SK-N-SH (cell line): Measurements from ENCODE around the gene MGAT1. TPM values are rescaled to one million over a fixed set of nuclear protein-coding genes. Genes with fewer than 3 reads are reported as not detected.

Experiments used
- CTCF ChIA-PET: fragments of 300-600, 350-600 bp; formaldehyde crosslinking; extraction: SDS; loops from one replicate; lab custom pipeline; 2021; lab: Yijun Ruan, JAX
- POLR2A ChIA-PET: fragments of 350-600 bp; sonication (Branson Sonifier 250); formaldehyde crosslinking; extraction: SDS; loops from one replicate; lab custom pipeline; 2020; ENCODE audit warnings: antibody characterized with exemption, inconsistent platforms; lab: Yijun Ruan, JAX
- DNase-seq: peaks from one replicate; pipeline ENCODE4 v3.0.0; 2012
- H2AFZ ChIP-seq: fragments of 200-600 bp; sonication (generic); 2 replicates; pipeline ENCODE4 v1.8.1; 2016; ENCODE audit warnings: antibody characterized with exemption, mild to moderate bottlenecking, low read depth
- H3F3A ChIP-seq: fragments of 200-600 bp; sonication (generic); replicated peaks from 2 replicates; pipeline ENCODE3; 2016; ENCODE audit warnings: antibody characterized with exemption, mild to moderate bottlenecking; ENCODE audit not compliant: insufficient read depth
- H3K27ac ChIP-seq, 2 experiments: fragments of 200-500 bp in 1 of 2; fragments of 200-600 bp in 1 of 2; sonication (Bioruptor generic) in 1 of 2; sonication (generic), shearing (Covaris generic) in 1 of 2; 2 replicates each; pipeline versions ENCODE4 v1.5.1 to v1.6.1; 2014 to 2016; ENCODE audit warnings: low read depth in 2 of 2, inconsistent platforms in 1 of 2, low read length in 1 of 2, mild to moderate bottlenecking in 1 of 2, mixed read lengths in 1 of 2
- H3K27me3 ChIP-seq: fragments of 200-600 bp; sonication (generic), shearing (Covaris generic); 2 replicates; pipeline ENCODE4 v1.6.1; 2016; ENCODE audit warnings: mixed run types; ENCODE audit not compliant: insufficient read depth
- H3K36me3 ChIP-seq, 2 experiments: fragments of 200-500 bp in 1 of 2; fragments of 200-600 bp in 1 of 2; sonication (Bioruptor generic) in 1 of 2; sonication (generic) in 1 of 2; replicated peaks in 1 of 2; 2 replicates each; pipeline versions ENCODE3 to v1.5.1; 2014 to 2016; ENCODE audit warnings: low read length in 1 of 2, mild to moderate bottlenecking in 1 of 2; ENCODE audit not compliant: insufficient read depth in 2 of 2, control insufficient read depth in 1 of 2
- H3K4me1 ChIP-seq, 2 experiments: fragments of 200-500 bp in 1 of 2; fragments of 200-600 bp in 1 of 2; sonication (Bioruptor generic) in 1 of 2; sonication (generic), shearing (Covaris generic) in 1 of 2; 2 replicates each; pipeline versions ENCODE4 v1.5.1 to v1.6.1; 2014 to 2016; ENCODE audit warnings: low read depth in 1 of 2, low read length in 1 of 2, mixed run types in 1 of 2; ENCODE audit not compliant: insufficient read depth in 2 of 2, control insufficient read depth in 1 of 2
- H3K4me2 ChIP-seq: fragments of 200-600 bp; sonication (generic), shearing (Covaris generic); 2 replicates; pipeline ENCODE4 v1.6.1; 2017; ENCODE audit warnings: mixed run types
- H3K4me3 ChIP-seq, 2 experiments: fragments of 200-500 bp in 1 of 2; fragments of 200-600 bp in 1 of 2; sonication (Bioruptor generic) in 1 of 2; sonication (generic), shearing (Covaris generic) in 1 of 2; 2 replicates each; pipeline versions ENCODE4 v1.5.1 to v1.8.1; 2014 to 2016; ENCODE audit warnings: low read depth in 2 of 2, inconsistent platforms in 1 of 2, low read length in 1 of 2, mild to moderate bottlenecking in 1 of 2, mixed read lengths in 1 of 2, moderate library complexity in 1 of 2
- H3K79me2 ChIP-seq: fragments of 200-600 bp; sonication (generic); 2 replicates; pipeline ENCODE4 v1.8.1; 2017; ENCODE audit warnings: mild to moderate bottlenecking; ENCODE audit not compliant: insufficient read depth
- H3K9ac ChIP-seq: fragments of 200-600 bp; sonication (generic); 2 replicates; pipeline ENCODE4 v1.6.1; 2017; ENCODE audit warnings: mixed run types
- H3K9me2 ChIP-seq: fragments of 200-600 bp; sonication (generic); 2 replicates; pipeline ENCODE4 v1.6.1; 2017; ENCODE audit warnings: mixed run types
- H3K9me3 ChIP-seq: fragments of 200-600 bp; sonication (generic); 2 replicates; pipeline ENCODE4 v1.6.1; 2017; ENCODE audit warnings: mixed run types, mild to moderate bottlenecking, moderate library complexity
- H4K20me1 ChIP-seq: fragments of 200-600 bp; sonication (generic); 2 replicates; pipeline ENCODE4 v1.6.1; 2017; ENCODE audit warnings: mild to moderate bottlenecking, mixed run types; ENCODE audit not compliant: insufficient read depth
- EP300 ChIP-seq, 2 experiments: IDR thresholded peaks; 2 replicates each; pipeline versions ENCODE4 v1.4.0 to v1.6.1; 2012; ENCODE audit warnings: borderline replicate concordance in 1 of 2, low read depth in 1 of 2, low read length in 1 of 2
- EZH2phosphoT487 ChIP-seq: fragments of 200-600 bp; sonication (generic); IDR thresholded peaks from 2 replicates; pipeline ENCODE4 v1.6.1; 2017; ENCODE audit warnings: low read depth, mixed run types, mild to moderate bottlenecking, antibody characterized with exemption, moderate library complexity, borderline replicate concordance
- FOSL2 ChIP-seq: IDR thresholded peaks from 2 replicates; pipeline ENCODE4 v1.4.0; 2012; ENCODE audit warnings: low read depth, mild to moderate bottlenecking, moderate library complexity, borderline replicate concordance
- FOXM1 ChIP-seq: IDR thresholded peaks from 2 replicates; pipeline ENCODE4 v1.4.0; 2012; ENCODE audit warnings: low read depth, mild to moderate bottlenecking
- GABPA ChIP-seq: IDR thresholded peaks from 2 replicates; pipeline ENCODE4 v1.4.0; 2012; ENCODE audit warnings: low read depth, mild to moderate bottlenecking
- MAX ChIP-seq: IDR thresholded peaks from 2 replicates; pipeline ENCODE4 v1.4.0; 2012; ENCODE audit warnings: low read depth
- MXI1 ChIP-seq: IDR thresholded peaks from 2 replicates; pipeline ENCODE4 v1.6.1; 2012; ENCODE audit warnings: mild to moderate bottlenecking, low read depth, low read length, improper control_type of control experiment
- PBX3 ChIP-seq: IDR thresholded peaks from 2 replicates; pipeline ENCODE4; 2012
- POLR2AphosphoS5 ChIP-seq: IDR thresholded peaks from 2 replicates; pipeline ENCODE4 v1.6.1; 2012; ENCODE audit warnings: low read depth, low read length
- RAD21 ChIP-seq: IDR thresholded peaks from 2 replicates; pipeline ENCODE4 v1.6.1; 2012; ENCODE audit warnings: mild to moderate bottlenecking, low read length
- RCOR1 ChIP-seq: fragments of 150-350 bp; IDR thresholded peaks from 2 replicates; pipeline ENCODE4 v1.6.1; 2017; ENCODE audit warnings: antibody characterized with exemption, low read length
- RXRA ChIP-seq: IDR thresholded peaks from 2 replicates; pipeline ENCODE4 v1.4.0; 2012; ENCODE audit warnings: low read depth, mild to moderate bottlenecking, borderline replicate concordance
- SMC3 ChIP-seq: IDR thresholded peaks from 2 replicates; pipeline ENCODE4 v1.6.1; 2012; ENCODE audit warnings: low read depth, low read length, improper control_type of control experiment
- TAF1 ChIP-seq: IDR thresholded peaks from 2 replicates; pipeline ENCODE4 v1.6.1; 2012; ENCODE audit warnings: low read depth, mild to moderate bottlenecking, low read length, moderate library complexity, borderline replicate concordance
- TCF12 ChIP-seq: IDR thresholded peaks from 2 replicates; pipeline ENCODE4 v1.4.0; 2012
- TEAD4 ChIP-seq: IDR thresholded peaks from 2 replicates; pipeline ENCODE4 v1.4.0; 2012; ENCODE audit warnings: mild to moderate bottlenecking, borderline replicate concordance; ENCODE audit not compliant: insufficient read depth
- WGBS: methylation state at CpG from one replicate; pipeline ENCODE4 v1.1.6; 2017; ENCODE audit warnings: low lambda C conversion rate; 5-methylcytosine and 5-hydroxymethylcytosine counted together
- polyA plus RNA-seq, 3 experiments: library from polyadenylated mRNA; depleted of rRNA; stranded (reverse); fragments of >200 nt; gene quantifications; 2 replicates each; pipeline ENCODE4 v1.2.3, GENCODE V29; 2012
- TF ChIP-seq, protein P1 (sequence below): fragments of 150-350 bp; IDR thresholded peaks from 2 replicates; pipeline ENCODE4 v1.6.1; 2017; ENCODE audit warnings: antibody characterized with exemption, low read length, low read depth, borderline replicate concordance
- TF ChIP-seq, protein P2 (sequence below): fragments of 150-350 bp; IDR thresholded peaks from 2 replicates; pipeline ENCODE4 v1.6.1; 2016; ENCODE audit warnings: mild to moderate bottlenecking, low read depth, low read length
- TF ChIP-seq, protein P3 (sequence below): fragments of 200-600 bp; sonication (generic); IDR thresholded peaks from 2 replicates; pipeline ENCODE4 v1.6.1; 2017; ENCODE audit warnings: antibody characterized with exemption, mild to moderate bottlenecking, moderate library complexity

The MGAT1 gene
- polyA plus RNA-seq, 1 of the 3 experiments (the other 2 are of a cell fraction), result 47.3 TPM

DNA sequence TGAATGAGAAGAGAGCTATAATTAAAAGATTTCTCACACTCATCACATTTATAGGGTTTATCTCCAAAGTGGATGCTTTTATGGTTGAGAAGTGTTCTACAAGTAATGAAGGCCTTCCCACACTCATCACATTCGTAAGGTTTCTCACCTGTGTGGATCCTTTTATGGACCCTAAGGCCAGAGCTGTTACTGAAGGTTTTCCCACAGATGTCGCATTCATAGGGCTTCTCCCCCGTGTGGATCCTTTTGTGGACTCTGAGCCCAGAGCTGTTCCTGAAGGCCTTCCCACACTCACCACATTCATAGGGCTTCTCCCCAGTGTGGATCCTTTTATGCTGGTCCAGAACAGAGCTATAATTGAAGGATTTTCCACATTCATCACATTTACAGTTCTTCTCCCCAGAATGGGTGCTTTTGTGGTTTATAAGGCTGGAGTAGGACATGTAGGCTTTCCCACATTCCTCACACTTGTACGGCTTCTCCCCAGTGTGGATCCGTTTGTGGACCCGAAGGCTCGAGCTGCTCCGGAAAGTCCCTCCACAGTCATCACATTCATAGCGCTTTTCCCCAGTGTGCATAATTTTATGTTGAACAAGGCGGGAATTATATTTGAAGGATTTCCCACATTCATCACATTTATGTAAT is 48.0 kb upstream of the MGAT1 start:
- Histone ChIP-seq H3K4me2 (no peak overlapping the region), H3K9me3 (peaks cover 13% of the 10 kb centered on the region; the same call in 1 of the 2 replicates), H4K20me1 (no peaks in the 10 kb centered on the region), H3F3A (no peaks in the 10 kb centered on the region), H3K4me3 (peak overlapping the region in 1 of 2 experiments; percentile 22; a peak in 1 of 4 replicates), H3K36me3 (peaks cover 57 to 60% of the 10 kb centered on the region in 2 experiments), H3K27ac (no peak overlapping the region), H3K4me1 (no peaks in the 10 kb centered on the region), H3K27me3 (no peaks in the 10 kb centered on the region), H2AFZ (no peak overlapping the region), H3K79me2 (peaks cover 23% of the 10 kb centered on the region), H3K9ac (no peak overlapping the region), H3K9me2 (no peaks in the 10 kb centered on the region)
- 98% methylated on average over 10 of the region's 10 CpGs for WGBS
- CTCF ChIA-PET, result interaction anchor here (0.6 to 1.0 kb wide), 3 partner anchors 18 to 1178 kb away, joined by 3 to 5 read pairs (median 3); no protein-coding TSS in a partner anchor
- POLR2A ChIA-PET, result no interaction called here
- DNase-seq, result no peak
- TF ChIP-seq, protein P1, sequence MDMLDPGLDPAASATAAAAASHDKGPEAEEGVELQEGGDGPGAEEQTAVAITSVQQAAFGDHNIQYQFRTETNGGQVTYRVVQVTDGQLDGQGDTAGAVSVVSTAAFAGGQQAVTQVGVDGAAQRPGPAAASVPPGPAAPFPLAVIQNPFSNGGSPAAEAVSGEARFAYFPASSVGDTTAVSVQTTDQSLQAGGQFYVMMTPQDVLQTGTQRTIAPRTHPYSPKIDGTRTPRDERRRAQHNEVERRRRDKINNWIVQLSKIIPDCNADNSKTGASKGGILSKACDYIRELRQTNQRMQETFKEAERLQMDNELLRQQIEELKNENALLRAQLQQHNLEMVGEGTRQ, result no peak
- TF ChIP-seq TEAD4 (no peak), RCOR1 (no peak), TCF12 (no peak), EZH2phosphoT487 (no peak), SMC3 (no peak), FOXM1 (no peak), PBX3 (no peak), RXRA (no peak), RAD21 (no peak)
- TF ChIP-seq, protein P2, sequence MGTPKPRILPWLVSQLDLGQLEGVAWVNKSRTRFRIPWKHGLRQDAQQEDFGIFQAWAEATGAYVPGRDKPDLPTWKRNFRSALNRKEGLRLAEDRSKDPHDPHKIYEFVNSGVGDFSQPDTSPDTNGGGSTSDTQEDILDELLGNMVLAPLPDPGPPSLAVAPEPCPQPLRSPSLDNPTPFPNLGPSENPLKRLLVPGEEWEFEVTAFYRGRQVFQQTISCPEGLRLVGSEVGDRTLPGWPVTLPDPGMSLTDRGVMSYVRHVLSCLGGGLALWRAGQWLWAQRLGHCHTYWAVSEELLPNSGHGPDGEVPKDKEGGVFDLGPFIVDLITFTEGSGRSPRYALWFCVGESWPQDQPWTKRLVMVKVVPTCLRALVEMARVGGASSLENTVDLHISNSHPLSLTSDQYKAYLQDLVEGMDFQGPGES, result no peak

- no peaks in the 10 kb centered on the region for H3K4me1 ChIP-seq
- no peaks in the 10 kb centered on the region for H3F3A ChIP-seq
- H3K9ac ChIP-seq, result no peak overlapping the region
- H3K9me2 ChIP-seq, result no peaks in the 10 kb centered on the region
- H3K36me3 ChIP-seq, result peaks cover 51 to 53% of the 10 kb centered on the region in 2 experiments
- H4K20me1 ChIP-seq, result no peaks in the 10 kb centered on the region
- H3K27ac ChIP-seq, result no peak overlapping the region
- H2AFZ ChIP-seq, result no peak overlapping the region
- H3K9me3 ChIP-seq, result peaks cover 13% of the 10 kb centered on the region; the same call in 1 of the 2 replicates
- peak overlapping the region in 1 of 2 experiments; percentile 9; a peak in 1 of 4 replicates for H3K4me3 ChIP-seq
- no peak for DNase-seq
- WGBS, result 88% methylated on average over 4 of the region's 4 CpGs
- TF ChIP-seq MXI1 (no peak), TAF1 (no peak), FOSL2 (no peak), GABPA (no peak), EP300 (IDR thresholded peaks at IDR 0.05; ENCODE audit: borderline replicate concordance in 1 of 2, low read depth in 1 of 2, low read length in 1 of 2) (no peak), TEAD4 (no peak), POLR2AphosphoS5 (no peak), EZH2phosphoT487 (no peak), MAX (no peak)
- TF ChIP-seq, protein P3, sequence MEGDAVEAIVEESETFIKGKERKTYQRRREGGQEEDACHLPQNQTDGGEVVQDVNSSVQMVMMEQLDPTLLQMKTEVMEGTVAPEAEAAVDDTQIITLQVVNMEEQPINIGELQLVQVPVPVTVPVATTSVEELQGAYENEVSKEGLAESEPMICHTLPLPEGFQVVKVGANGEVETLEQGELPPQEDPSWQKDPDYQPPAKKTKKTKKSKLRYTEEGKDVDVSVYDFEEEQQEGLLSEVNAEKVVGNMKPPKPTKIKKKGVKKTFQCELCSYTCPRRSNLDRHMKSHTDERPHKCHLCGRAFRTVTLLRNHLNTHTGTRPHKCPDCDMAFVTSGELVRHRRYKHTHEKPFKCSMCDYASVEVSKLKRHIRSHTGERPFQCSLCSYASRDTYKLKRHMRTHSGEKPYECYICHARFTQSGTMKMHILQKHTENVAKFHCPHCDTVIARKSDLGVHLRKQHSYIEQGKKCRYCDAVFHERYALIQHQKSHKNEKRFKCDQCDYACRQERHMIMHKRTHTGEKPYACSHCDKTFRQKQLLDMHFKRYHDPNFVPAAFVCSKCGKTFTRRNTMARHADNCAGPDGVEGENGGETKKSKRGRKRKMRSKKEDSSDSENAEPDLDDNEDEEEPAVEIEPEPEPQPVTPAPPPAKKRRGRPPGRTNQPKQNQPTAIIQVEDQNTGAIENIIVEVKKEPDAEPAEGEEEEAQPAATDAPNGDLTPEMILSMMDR, result no peak
- TF ChIP-seq, protein P2, result no peak
- no peak overlapping the region for H3K4me2 ChIP-seq
- CTCF ChIA-PET, result interaction anchor here (0.9 to 1.0 kb wide), 2 partner anchors 19 to 77 kb away, joined by 3 to 5 read pairs; no protein-coding TSS in a partner anchor
- POLR2A ChIA-PET, result no interaction called here
- peaks cover 20% of the 10 kb centered on the region for H3K79me2 ChIP-seq
- H3K27me3 ChIP-seq, result no peaks in the 10 kb centered on the region
Measured at GRCh38 chr5:180849827-180850226, 47.2 kb upstream of the MGAT1 start.
